GM19438 (cell line): Measurements from ENCODE around the gene AADACL4.
"Not testable (repeated sequence)": the region's sequence is repeated elsewhere in the genome, so short reads cannot be mapped to it uniquely, and the experiment has no call there.

Experiments used
- ATAC-seq: cut with Tn5 transposase; IDR thresholded peaks from one replicate; pipeline ENCODE4 v1.9.1; 2021; ENCODE audit warnings: low read depth; ENCODE audit not compliant: unreplicated experiment

Gene AADACL4

DNA sequence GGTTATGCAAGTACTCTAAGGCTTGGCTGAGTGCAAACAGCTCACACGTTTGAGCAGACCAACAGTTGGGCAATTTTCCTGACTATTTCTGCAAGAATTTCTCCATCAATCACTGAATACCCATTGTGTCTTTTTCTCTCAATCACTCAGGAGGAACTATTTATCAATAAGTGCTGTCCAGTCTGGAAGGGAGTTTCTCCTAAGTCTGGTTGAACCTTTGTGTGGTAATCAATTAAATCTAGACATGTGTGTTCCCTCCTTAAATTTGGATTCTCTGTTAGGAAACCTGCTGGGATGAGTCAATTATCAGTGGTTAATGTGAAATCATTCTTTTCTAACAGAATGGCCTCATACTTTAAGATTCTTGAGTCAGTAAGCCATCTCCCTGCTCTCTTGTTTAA is 65.2 kb downstream of the AADACL4 start:
- no peak for ATAC-seq

DNA sequence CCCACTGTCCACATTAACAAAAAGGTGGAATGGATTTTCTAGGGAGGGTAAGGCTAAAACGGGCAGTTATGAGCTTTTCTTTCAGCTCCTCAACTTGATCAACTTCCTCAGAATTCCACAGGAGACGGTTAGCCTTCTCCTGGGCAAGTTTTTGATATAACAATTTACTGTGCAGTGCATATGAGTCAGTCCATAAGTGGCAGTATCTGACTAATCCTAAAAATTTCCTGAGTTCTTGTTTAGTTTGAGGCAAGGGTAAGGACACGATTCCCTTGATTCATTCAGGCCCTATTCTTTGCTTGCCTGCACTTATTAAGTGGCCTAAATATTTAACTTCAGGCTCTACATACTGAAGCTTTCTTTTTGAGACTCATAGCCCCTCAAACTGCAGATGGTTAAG is 65.8 kb downstream of the AADACL4 start:
- ATAC-seq = no peak

DNA sequence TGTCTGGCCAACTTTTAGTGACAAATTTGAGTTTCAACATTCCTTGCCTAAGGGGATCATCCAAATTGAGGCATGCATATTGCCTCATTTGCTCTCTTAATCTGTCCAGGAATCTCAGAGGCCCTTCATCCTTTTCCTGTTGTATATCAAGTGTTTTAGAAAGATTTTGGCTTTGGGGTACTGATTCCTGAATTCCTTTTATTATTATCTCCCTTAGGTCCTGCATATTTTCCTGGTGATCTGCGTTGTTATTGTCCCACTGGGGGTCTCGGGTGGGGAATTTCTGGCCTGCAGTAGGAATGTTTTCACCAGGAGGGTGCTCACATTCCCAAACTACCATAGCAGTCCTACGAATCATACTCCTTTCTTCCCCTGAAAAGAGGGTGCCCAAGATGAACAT is 67.7 kb downstream of the AADACL4 start:
- ATAC-seq = no peak

DNA sequence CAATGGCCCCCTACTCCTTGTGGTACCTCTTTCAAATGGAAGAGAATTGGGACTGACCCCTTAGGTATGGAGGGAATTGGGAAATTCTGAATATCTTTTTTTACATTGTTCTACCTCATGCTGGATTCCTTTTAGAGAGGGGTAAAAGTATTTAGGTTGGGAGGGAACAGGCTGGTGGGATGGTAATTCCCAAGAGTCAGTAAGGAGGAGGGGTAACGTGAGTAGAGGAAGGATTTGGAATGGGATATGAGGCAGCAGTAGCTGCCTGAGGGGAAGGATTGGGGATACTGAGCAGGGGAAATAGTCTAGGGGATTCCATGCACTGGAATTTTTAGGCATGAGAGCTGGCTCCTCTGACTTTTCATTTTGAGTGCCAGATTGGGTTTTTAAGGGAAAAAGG is 68.2 kb downstream of the AADACL4 start:
- ATAC-seq = no peak

DNA sequence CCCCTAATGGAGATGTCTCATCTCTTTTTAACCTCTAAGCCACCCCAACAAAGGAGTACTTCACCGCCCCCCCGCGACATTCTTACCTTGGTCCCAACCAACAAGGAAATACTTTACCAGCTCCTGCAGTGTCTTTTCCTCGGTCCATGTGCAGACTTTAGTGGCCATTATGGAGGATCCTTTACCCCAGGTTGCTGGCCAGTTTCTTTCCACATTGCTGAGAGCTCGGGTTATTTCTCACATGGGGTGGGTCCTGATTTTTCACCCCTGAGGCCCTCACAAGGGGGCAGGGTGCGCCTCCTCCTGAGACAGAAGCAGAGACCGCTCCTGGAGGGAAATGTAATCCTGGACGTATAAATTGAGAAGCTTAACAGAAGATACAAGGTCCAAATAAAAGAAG is 69.0 kb downstream of the AADACL4 start:
- no peak for ATAC-seq

DNA sequence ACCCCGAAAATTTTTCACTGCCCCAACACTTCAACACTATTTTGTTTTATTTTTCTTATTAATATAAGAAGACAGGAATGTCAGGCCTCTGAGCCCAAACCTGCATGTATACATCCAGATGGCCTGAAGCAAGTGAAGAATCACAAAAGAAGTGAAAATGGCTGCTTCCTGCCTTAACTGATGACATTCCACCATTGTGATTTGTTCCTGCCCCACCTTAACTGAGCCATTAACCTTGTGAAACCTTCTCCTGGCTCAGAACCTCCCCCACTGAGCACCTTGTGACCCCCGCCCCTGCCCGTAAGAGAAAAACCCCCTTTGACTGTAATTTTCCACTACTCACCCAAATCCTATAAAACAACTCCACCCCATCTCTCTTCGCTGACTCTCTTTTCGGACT is 69.8 kb downstream of the AADACL4 start:
- ATAC-seq = not testable (repeated sequence)

DNA sequence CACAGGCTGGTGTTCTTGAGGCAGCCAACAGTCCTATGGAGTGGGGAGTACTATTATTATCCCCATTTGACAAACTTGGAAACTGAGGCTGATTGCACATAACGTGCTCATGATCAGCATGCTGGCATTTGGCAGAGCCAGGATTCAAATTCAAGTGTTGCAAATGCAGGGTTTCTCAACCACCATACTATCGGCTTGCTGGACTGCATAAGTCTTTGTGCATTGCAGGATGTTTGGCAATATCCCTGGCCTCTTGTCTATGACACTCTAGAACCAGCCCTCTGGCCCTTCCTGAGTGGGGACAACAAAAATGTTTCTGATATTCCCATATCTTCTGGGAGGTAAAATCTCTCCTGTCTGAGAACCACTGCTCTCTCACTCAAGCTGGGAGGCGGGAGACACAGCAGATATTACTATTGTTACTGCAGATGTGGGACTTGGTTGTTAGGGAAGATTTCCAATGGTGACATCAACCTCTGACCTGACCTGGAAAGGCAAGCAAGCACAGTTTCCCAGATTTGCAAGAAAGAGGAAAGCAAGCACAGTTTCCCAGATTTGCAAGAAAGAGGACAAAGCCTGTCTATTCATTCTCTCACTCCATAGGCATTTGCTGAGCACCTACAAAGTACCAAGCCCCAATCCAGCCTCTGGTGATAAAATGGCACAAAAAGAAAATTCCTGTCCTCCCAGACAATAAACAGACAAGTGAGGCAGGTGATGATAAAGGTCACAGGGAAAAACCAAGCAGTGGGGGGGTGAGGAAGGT is 71.0 kb downstream of the AADACL4 start:
- ATAC-seq = no peak

DNA sequence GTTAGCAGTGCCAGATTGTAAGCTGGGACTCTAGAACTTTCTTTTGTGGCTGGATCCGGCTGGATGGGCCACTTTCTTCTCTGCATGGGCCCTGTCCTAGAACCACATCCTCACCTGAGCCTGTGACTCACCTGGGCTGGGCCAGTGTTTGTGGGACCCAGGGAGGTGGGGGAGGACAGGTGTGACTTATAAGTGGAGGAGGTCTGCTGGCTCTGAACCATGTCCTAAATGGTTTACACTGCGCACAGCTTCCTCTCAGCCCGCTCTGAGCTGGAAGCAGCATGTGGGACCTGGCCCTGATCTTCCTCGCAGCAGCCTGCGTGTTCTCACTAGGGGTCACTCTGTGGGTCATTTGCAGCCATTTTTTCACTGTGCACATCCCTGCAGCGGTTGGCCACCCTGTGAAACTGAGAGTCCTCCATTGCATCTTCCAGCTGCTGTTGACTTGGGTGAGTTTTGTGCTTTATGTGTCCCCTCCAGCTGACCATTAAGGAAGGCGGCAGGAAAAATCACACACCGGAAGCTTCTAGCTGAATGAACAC is 72.1 kb downstream of the AADACL4 start, which contains the start of gene AADACL3:
Gene AADACL3 (plus strand): TSS at position 215 of the 542 bp plus-strand sequence. CDS start 67 bp downstream, at position 282.
- no peak for ATAC-seq
